PC-3 (cell line): ENCODE measurements around the gene DGCR2. TPM values are rescaled to one million over a fixed set of nuclear protein-coding genes. Genes with fewer than 3 reads are reported as not detected.

ENCODE experiments used
- ATAC-seq: fragments of 200-7000 bp; cut with Tn5 transposase; 2 replicates; pipeline ENCODE4 v1.9.1; 2020; ENCODE audit warnings: mild to moderate bottlenecking, moderate library complexity
- BruUV-seq: library from RNA; stranded (reverse); fragments of 400-500 nt; replicated peaks from 2 replicates; lab custom pipeline; 2021; lab: Mats Ljungman, UMichigan
- CTCF ChIA-PET: fragments of 300-600 bp; sonication (Branson Sonifier 250); formaldehyde crosslinking; loops from one replicate; lab custom pipeline; 2022; ENCODE audit warnings: antibody characterized with exemption; lab: Charles Lee
- POLR2A ChIA-PET: fragments of 300-600 bp; sonication (Branson Sonifier 250); formaldehyde crosslinking; loops from one replicate; lab custom pipeline; 2022; ENCODE audit warnings: antibody characterized with exemption; ENCODE audit not compliant: unreplicated experiment; lab: Charles Lee
- DNase-seq: peaks from one replicate; pipeline ENCODE4 v3.0.0-alpha.2; 2015
- H2AFZ ChIP-seq: fragments of 300-600 bp; sonication (generic); 2 replicates; pipeline ENCODE4 v1.6.0; 2016; ENCODE audit warnings: antibody characterized with exemption, low read length
- H3F3A ChIP-seq: fragments of 300-600 bp; sonication (generic); one replicate; pipeline ENCODE4 v1.6.0; 2017; ENCODE audit warnings: antibody characterized with exemption, low read length, control low read depth, mild to moderate bottlenecking; ENCODE audit not compliant: unreplicated experiment
- H3K27ac ChIP-seq: fragments of 300-600 bp; sonication (generic); 2 replicates; pipeline ENCODE4 v1.5.1; 2016; ENCODE audit warnings: mild to moderate bottlenecking, low read length
- H3K27me3 ChIP-seq: fragments of 300-600 bp; sonication (generic); 2 replicates; pipeline ENCODE4 v1.6.1; 2016; ENCODE audit warnings: low read length, mixed read lengths
- H3K36me3 ChIP-seq: fragments of 300-600 bp; sonication (generic); 2 replicates; pipeline ENCODE4 v1.6.1; 2016; ENCODE audit warnings: low read depth, mixed run types, low read length, mixed read lengths
- H3K4me1 ChIP-seq: fragments of 300-600 bp; sonication (generic); 2 replicates; pipeline ENCODE4 v1.5.1; 2016; ENCODE audit warnings: low read length; ENCODE audit not compliant: insufficient read depth
- H3K4me2 ChIP-seq: fragments of 300-600 bp; sonication (generic); 2 replicates; pipeline ENCODE4 v1.6.0; 2016; ENCODE audit warnings: low read length
- H3K4me3 ChIP-seq: fragments of 300-600 bp; sonication (generic); 2 replicates; pipeline ENCODE4 v1.5.1; 2016; ENCODE audit warnings: mild to moderate bottlenecking, low read length, mixed read lengths
- H3K79me2 ChIP-seq: fragments of 300-600 bp; sonication (generic); 2 replicates; pipeline ENCODE4 v1.6.1; 2017; ENCODE audit warnings: low read length, mixed read lengths
- H3K9ac ChIP-seq: fragments of 300-600 bp; sonication (generic); 2 replicates; pipeline ENCODE4 v1.6.0; 2016; ENCODE audit warnings: mild to moderate bottlenecking, low read length
- H3K9me2 ChIP-seq: fragments of 300-600 bp; sonication (generic); replicated peaks from 2 replicates; pipeline ENCODE4 v1.6.1; 2016; ENCODE audit warnings: mixed run types, low read length, mixed read lengths
- H3K9me3 ChIP-seq: fragments of 300-600 bp; sonication (generic); 2 replicates; pipeline ENCODE4 v1.6.1; 2016; ENCODE audit warnings: low read length, mixed read lengths
- H4K20me1 ChIP-seq: fragments of 300-600 bp; sonication (generic); 2 replicates; pipeline ENCODE4 v1.6.1; 2016; ENCODE audit warnings: low read length, mixed read lengths
- CTCF ChIP-seq: fragments of 300-600 bp; sonication (generic); conservative IDR thresholded peaks from 2 replicates; pipeline ENCODE4 v1.5.1; 2017; ENCODE audit warnings: antibody characterized with exemption, low read depth, mild to moderate bottlenecking, low read length
- EZH2 ChIP-seq: fragments of 300-600 bp; sonication (generic); IDR thresholded peaks from one replicate; pipeline ENCODE4 v1.6.1; 2017; ENCODE audit warnings: antibody characterized with exemption, mild to moderate bottlenecking, low read length; ENCODE audit not compliant: unreplicated experiment
- EZH2phosphoT487 ChIP-seq: fragments of 300-600 bp; sonication (generic); IDR thresholded peaks from 2 replicates; pipeline ENCODE4 v1.6.1; 2018; ENCODE audit warnings: mild to moderate bottlenecking, antibody characterized with exemption, low read length, borderline replicate concordance
- intact Hi-C: fragments of 100-400 bp; cut with micrococcal nuclease; formaldehyde crosslinking; loops from 2 replicates; pipeline ENCODE4 v1.9.0; 2023
- total RNA-seq: library from RNA; depleted of rRNA; stranded (reverse); fragments of >200 nt; gene quantifications from 2 replicates; pipeline ENCODE4 v1.2.3, GENCODE V29; 2014

DGCR2 gene
- total RNA-seq, 1 experiment from 2014 or later: 36.1 TPM

- Histone ChIP-seq H3K9me2 (no peaks in the 10 kb centered on the region), H3K4me1 (no peaks in the 10 kb centered on the region), H3K36me3 (peaks cover 15% of the 10 kb centered on the region; the same call in 1 of the 2 replicates), H2AFZ (no peak overlapping the region), H3K4me2 (no peak overlapping the region), H3K9ac (no peak overlapping the region), H3F3A (no peaks in the 10 kb centered on the region), H4K20me1 (no peaks in the 10 kb centered on the region), H3K9me3 (no peaks in the 10 kb centered on the region), H3K27me3 (no peaks in the 10 kb centered on the region), H3K79me2 (no peaks in the 10 kb centered on the region), H3K27ac (no peak overlapping the region), H3K4me3 (no peak overlapping the region)
- no peak for TF ChIP-seq EZH2
- TF ChIP-seq EZH2phosphoT487: no peak
- TF ChIP-seq CTCF: no peak
- CTCF ChIA-PET: no interaction called here
- BruUV-seq: no TSS peak
- no peak for ATAC-seq
- DNase-seq: no peak
- intact Hi-C loops: no loop called here
- POLR2A ChIA-PET: no interaction called here
Observed at GRCh38 chr22:19043121-19044085, 78.8 kb downstream of the DGCR2 start.

- ChIA-PET CTCF (no interaction called here), POLR2A (no interaction called here)
- Histone ChIP-seq H3F3A (no peaks in the 10 kb centered on the region), H3K4me3 (no peak overlapping the region), H3K4me1 (no peaks in the 10 kb centered on the region), H3K9ac (no peak overlapping the region), H3K9me3 (no peaks in the 10 kb centered on the region), H3K4me2 (no peak overlapping the region), H4K20me1 (no peaks in the 10 kb centered on the region), H3K27me3 (no peaks in the 10 kb centered on the region), H3K9me2 (no peaks in the 10 kb centered on the region), H3K27ac (no peak overlapping the region), H3K36me3 (peaks cover 9% of the 10 kb centered on the region; the same call in 1 of the 2 replicates), H3K79me2 (no peaks in the 10 kb centered on the region), H2AFZ (no peak overlapping the region)
- DNase-seq (no peak), ATAC-seq (no peak)
- TF ChIP-seq EZH2phosphoT487 (no peak), EZH2 (no peak), CTCF (no peak)
- BruUV-seq: no TSS peak
- intact Hi-C loops: no loop called here
Observed at GRCh38 chr22:19042285-19043120, 79.7 kb downstream of the DGCR2 start.
